K562 (cell line): ENCODE results near the gene NSMCE1. TPM values are rescaled to one million over a fixed set of nuclear protein-coding genes. Genes with fewer than 3 reads are reported as not detected.
A peak's percentile ranks its signal among the peaks of the same experiment; 100 is the strongest.

Experiments
- ARNT ChIP-seq, 2 experiments: fragments of 450-650 bp; IDR thresholded peaks; 2 replicates each; pipeline ENCODE4 v1.6.1; 2016; ENCODE audit warnings: mild to moderate bottlenecking in 1 of 2
- CBX3 ChIP-seq, 2 experiments: IDR thresholded peaks; 1 replicate in 1 of 2; 2 replicates in 1 of 2; pipeline ENCODE4 v1.6.1; 2012; ENCODE audit warnings: inconsistent platforms in 2 of 2, low read length in 2 of 2, borderline replicate concordance in 1 of 2, control low read depth in 1 of 2
- CEBPG ChIP-seq, 3 experiments: fragments of 200-800 bp in 1 of 3; sonication (Bioruptor generic) in 1 of 3; sonication (generic) in 1 of 3; formaldehyde crosslinking in 1 of 3; IDR thresholded peaks in 2 of 3; conservative IDR thresholded peaks in 1 of 3; 2 replicates each; pipeline versions ENCODE4 v1.6.1 to v1.8.0; 2016 to 2022; ENCODE audit warnings: missing compliant biosample characterization in 2 of 3, missing genetic modification characterization in 2 of 3, mild to moderate bottlenecking in 1 of 3, missing genetic modification reagents in 1 of 3
- CGGBP1 ChIP-seq: fragments of 250-450 bp; sonication (Bioruptor Pico); IDR thresholded peaks from 2 replicates; pipeline ENCODE4 v1.9.0; 2021; ENCODE audit warnings: mild to moderate bottlenecking
- FOXK2 ChIP-seq, 2 experiments: fragments of 450-650 bp; IDR thresholded peaks in 1 of 2; conservative IDR thresholded peaks in 1 of 2; 2 replicates each; pipeline ENCODE4 v1.6.1; 2016; ENCODE audit warnings: low read depth in 2 of 2, mild to moderate bottlenecking in 1 of 2
- GATA2 ChIP-seq: sonication (generic); formaldehyde crosslinking; IDR thresholded peaks from 2 replicates; pipeline ENCODE4 v1.4.0; 2020; ENCODE audit warnings: mild to moderate bottlenecking, missing genetic modification reagents
- HDAC1 ChIP-seq, 2 experiments: fragments of 450-650 bp; IDR thresholded peaks; 2 replicates each; pipeline ENCODE4 v1.6.1; 2016 to 2017; ENCODE audit warnings: inconsistent platforms in 1 of 2, mild to moderate bottlenecking in 1 of 2, moderate library complexity in 1 of 2
- HDAC3 ChIP-seq: fragments of 450-650 bp; IDR thresholded peaks from 2 replicates; pipeline ENCODE4 v1.6.1; 2018; ENCODE audit warnings: borderline replicate concordance, mild to moderate bottlenecking, moderate library complexity; ENCODE audit not compliant: partially characterized antibody
- HIVEP1 ChIP-seq: fragments of 250-450 bp; sonication (Bioruptor Pico); IDR thresholded peaks from 2 replicates; pipeline ENCODE4 v1.4.0; 2020; ENCODE audit warnings: mild to moderate bottlenecking
- ILK ChIP-seq: fragments of 450-650 bp; IDR thresholded peaks from 2 replicates; pipeline ENCODE4 v1.6.1; 2016; ENCODE audit warnings: missing genetic modification characterization, low read depth, mild to moderate bottlenecking, missing compliant biosample characterization, moderate library complexity, borderline replicate concordance
- KLF1 ChIP-seq: fragments of 450-650 bp; IDR thresholded peaks from 2 replicates; pipeline ENCODE4 v1.6.1; 2016; ENCODE audit warnings: missing genetic modification characterization, missing compliant biosample characterization
- KLF13 ChIP-seq: fragments of 450-650 bp; IDR thresholded peaks from 2 replicates; pipeline ENCODE4 v1.6.1; 2016; ENCODE audit warnings: missing genetic modification characterization, low read depth, mild to moderate bottlenecking, missing compliant biosample characterization, moderate library complexity, borderline replicate concordance
- MED1 ChIP-seq: sonication (generic); formaldehyde crosslinking; IDR thresholded peaks from 2 replicates; pipeline ENCODE4 v1.8.1; 2023; ENCODE audit warnings: missing genetic modification reagents, borderline replicate concordance
- NFIX ChIP-seq: fragments of 250-450 bp; sonication (Bioruptor Pico); IDR thresholded peaks from 2 replicates; pipeline ENCODE4 v1.4.0; 2020; ENCODE audit warnings: low read depth, mild to moderate bottlenecking, moderate library complexity
- SP1 ChIP-seq: sonication (generic); formaldehyde crosslinking; IDR thresholded peaks from 2 replicates; pipeline ENCODE4 v1.8.1; 2022; ENCODE audit warnings: mild to moderate bottlenecking, missing genetic modification reagents
- U2AF1 ChIP-seq: fragments of 200-400 bp; formaldehyde crosslinking; optimal IDR thresholded peaks from 2 replicates; pipeline ENCODE3; 2017; ENCODE audit warnings: mild to moderate bottlenecking, low read depth, low read length, moderate library complexity
- ZNF398 ChIP-seq: fragments of 250-450 bp; sonication (Bioruptor Pico); IDR thresholded peaks from 2 replicates; pipeline ENCODE4 v1.8.0; 2021; ENCODE audit warnings: moderate library complexity, mild to moderate bottlenecking, inconsistent platforms
- polyA plus RNA-seq, 8 experiments: library from polyadenylated mRNA; depleted of rRNA in 4 of 8; stranded (reverse) in 5 of 8; unstranded in 3 of 8; fragments of >200 nt; fragmentation: Nextera tagmentation in 2 of 8; fragmentation: Illumina TruSeq in 1 of 8; extraction: Ambion mirVana in 2 of 8; extraction: Trizol in 1 of 8; gene quantifications; 2 replicates each; pipeline versions ENCODE4 v1.2.1 to v1.2.3, GENCODE V29; 2011 to 2014; ENCODE audit warnings: inconsistent platforms in 1 of 8, missing spikeins in 1 of 8
- total RNA-seq, 7 experiments: library from RNA; depleted of rRNA in 6 of 7; stranded (reverse); fragments of >200 nt in 6 of 7; fragmentation: Illumina TruSeq in 2 of 7; extraction: Trizol in 2 of 7; gene quantifications; 2 replicates each; pipeline versions ENCODE4 v1.2.1 to v1.2.3, GENCODE V29; 2011 to 2021; ENCODE audit warnings: low replicate concordance in 1 of 7
- TF ChIP-seq, protein P1 (sequence below): fragments of 450-650 bp; IDR thresholded peaks from 2 replicates; pipeline ENCODE4 v1.6.1; 2018; ENCODE audit warnings: mild to moderate bottlenecking, low read depth; ENCODE audit not compliant: partially characterized antibody

The NSMCE1 gene
- total and polyA plus RNA-seq, 9 of the 15 experiments (the other 6 are each of a cell fraction or from before 2014, with no cell fraction given) = 52.1 to 163 (median 61.5) TPM

DNA sequence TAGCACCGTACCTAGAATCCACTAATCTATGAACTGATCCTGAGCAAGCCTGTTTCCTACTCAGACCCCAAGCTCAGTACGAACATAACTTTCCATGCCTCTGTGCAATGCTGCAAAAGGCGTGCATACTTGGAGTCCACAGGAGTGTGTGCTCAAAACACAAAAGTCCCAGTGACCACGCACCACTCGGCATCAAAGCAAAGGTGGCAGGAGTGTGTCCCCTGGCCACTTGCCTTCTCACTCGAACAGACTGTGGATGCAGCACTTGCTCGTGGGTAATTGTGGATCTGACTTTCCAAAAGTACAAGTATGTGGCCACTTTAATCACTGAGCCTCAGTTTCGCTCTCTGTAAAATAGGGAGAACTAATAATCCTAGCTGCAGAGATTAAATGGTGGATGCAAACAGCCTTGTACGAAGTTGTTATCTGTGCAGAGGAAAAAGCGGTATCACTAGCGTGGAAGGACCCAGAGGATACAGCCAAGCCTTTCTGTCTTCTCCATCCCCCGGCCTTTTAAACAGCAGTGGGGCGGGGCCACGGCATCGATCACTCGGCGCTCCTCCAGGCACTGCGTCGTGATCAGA lies 65.6 kb downstream of the NSMCE1 start (continued):
- TF ChIP-seq GATA2 (CRISPR knock-in tag) = no peak
- peak; percentile 89; the same call in 1 of the 2 replicates for TF ChIP-seq SP1 (CRISPR knock-in tag)
- TF ChIP-seq CEBPG (CRISPR knock-in tag; IDR thresholded peaks at IDR 0.05) = no peak
- no peak for TF ChIP-seq CEBPG (tag; conservative IDR thresholded peaks at IDR 0.05 in 1 of 2, IDR thresholded peaks at IDR 0.05 in 1 of 2)
- 0 out of 3 replicates have a peak, but pooled peaks of 1 of the 2 experiments have one; percentile 12 for TF ChIP-seq CBX3 (IDR thresholded peaks at IDR 0.05; ENCODE audit: borderline replicate concordance in 1 of 2, low read length in 2 of 2)
- TF ChIP-seq HDAC3 = no peak
- TF ChIP-seq, protein P1, sequence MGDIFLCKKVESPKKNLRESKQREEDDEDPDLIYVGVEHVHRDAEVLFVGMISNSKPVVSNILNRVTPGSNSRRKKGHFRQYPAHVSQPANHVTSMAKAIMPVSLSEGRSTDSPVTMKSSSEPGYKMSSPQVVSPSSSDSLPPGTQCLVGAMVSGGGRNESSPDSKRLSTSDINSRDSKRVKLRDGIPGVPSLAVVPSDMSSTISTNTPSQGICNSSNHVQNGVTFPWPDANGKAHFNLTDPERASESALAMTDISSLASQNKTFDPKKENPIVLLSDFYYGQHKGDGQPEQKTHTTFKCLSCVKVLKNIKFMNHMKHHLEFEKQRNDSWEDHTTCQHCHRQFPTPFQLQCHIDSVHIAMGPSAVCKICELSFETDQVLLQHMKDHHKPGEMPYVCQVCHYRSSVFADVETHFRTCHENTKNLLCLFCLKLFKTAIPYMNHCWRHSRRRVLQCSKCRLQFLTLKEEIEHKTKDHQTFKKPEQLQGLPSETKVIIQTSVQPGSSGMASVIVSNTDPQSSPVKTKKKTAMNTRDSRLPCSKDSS = no peak
- no peak for TF ChIP-seq NFIX (CRISPR knock-in tag)
- no peak for TF ChIP-seq CGGBP1
- TF ChIP-seq KLF13 (tag) = no peak
- no peak; a peak in 2 of 4 replicates for TF ChIP-seq FOXK2 (conservative IDR thresholded peaks at IDR 0.05 in 1 of 2, IDR thresholded peaks at IDR 0.05 in 1 of 2; ENCODE audit: low read depth in 2 of 2)
- TF ChIP-seq HIVEP1 (CRISPR knock-in tag) = no peak
- TF ChIP-seq KLF1 (tag) = no peak
- TF ChIP-seq ILK = no peak
- TF ChIP-seq ARNT (IDR thresholded peaks at IDR 0.05) = 0 out of 4 replicates have a peak, but pooled peaks of 1 of the 2 experiments have one; percentile 24
- no peak for TF ChIP-seq ZNF398 (CRISPR knock-in tag)
- TF ChIP-seq HDAC1 (IDR thresholded peaks at IDR 0.05) = peak in 1 of 2 experiments; percentile 54; a peak in 1 of 4 replicates
- TF ChIP-seq U2AF1 = no peak
- TF ChIP-seq MED1 (CRISPR knock-in tag) = no peak
